ENCODE measurements around the gene AUTS2. TPM values are rescaled to one million over a fixed set of nuclear protein-coding genes. Genes with fewer than 3 reads are reported as not detected.
"Not testable (repeated sequence)": the region's sequence is repeated elsewhere in the genome, so short reads cannot be mapped to it uniquely, and the experiment has no call there.

The AUTS2 gene
- polyA plus RNA-seq, 5 donors: 85.0 to 114 (median 97.6) TPM

DNA sequence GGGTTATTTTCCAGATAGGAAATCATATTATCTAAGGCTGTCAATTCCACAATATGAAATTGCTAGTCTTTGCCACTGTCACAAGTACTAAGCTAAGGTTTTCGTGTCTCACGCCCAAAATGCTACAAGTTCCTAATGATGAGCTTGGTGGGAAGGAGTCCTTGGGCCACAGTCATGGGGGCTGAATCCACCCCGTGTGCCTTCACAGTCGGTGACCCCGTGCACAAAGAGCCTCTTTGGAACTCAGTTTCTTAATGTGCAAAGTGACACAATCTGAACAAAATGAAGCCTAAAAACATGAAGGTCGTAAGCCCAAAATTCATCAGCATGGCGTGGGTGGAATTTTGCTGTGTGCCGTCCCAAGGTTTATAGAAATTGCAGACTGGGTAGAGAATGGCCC is 1196.7 kb downstream of the AUTS2 start:
- DNase-seq: no peak

DNA sequence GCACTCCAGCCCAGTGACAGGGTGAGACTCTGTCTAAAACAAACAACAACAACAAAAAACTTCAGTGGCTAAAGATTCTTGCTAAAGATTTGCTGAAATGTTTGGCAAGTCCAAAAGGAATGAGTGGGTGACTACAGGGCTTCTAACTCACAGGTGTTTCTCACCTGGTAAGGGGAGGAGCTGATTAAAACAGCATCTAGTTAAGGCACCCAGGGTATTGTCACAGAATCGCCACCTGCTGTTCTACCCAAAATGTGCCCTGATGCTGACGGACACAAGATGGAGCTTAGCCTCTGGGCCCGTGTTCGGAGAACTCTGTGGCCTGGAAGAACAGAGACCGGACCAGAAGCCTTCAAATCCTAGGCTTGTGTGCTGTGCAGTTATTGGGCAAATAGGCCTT is 1197.7 kb downstream of the AUTS2 start:
- DNase-seq: no peak

DNA sequence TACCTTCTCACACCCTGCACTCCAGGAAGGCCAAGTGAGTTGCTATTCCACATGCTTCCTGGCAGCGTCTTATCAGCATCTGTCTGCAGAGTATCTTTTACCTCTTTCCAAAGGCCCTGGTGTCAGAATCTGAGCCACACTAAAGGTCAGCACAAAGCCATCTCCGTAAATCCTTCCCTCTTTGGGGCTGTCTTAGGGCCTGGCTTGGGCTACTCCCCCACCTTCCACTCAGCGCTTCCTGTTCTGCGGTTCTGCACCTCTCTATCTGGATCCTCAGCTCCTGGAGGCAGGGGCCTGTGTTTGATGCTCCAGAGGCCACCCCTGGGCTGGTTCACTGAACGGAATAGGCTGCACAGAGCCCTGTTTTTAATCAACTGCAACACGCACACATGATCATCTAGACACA is 1198.8 kb downstream of the AUTS2 start:
- DNase-seq: no peak

DNA sequence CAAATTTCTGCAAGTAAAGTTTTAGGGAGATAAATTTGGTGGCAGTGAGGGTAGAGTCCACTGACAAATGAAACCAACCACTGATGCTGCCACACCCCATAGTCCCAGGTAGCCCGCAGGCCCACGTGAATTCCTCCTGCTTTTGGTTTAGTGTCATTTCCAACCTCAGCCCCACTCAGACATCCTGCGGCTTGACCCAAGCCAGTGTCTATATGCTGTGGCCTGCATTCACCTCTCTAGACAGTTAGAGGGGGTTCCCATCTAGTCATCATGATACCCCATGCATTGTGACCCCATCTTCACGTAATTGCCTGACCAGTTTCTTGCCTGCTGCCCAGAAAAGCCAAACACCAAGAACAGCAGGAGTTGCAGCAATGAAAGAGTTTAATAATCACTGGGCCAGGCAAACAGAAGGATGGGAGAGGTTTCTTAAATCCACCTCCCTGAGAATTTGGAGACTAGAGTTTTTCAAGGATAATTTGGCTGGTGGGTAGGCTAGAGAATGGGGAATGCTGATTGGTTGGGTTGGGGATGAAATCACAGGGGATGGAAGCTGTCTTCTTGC is 1201.6 kb downstream of the AUTS2 start:
- no peak for DNase-seq

DNA sequence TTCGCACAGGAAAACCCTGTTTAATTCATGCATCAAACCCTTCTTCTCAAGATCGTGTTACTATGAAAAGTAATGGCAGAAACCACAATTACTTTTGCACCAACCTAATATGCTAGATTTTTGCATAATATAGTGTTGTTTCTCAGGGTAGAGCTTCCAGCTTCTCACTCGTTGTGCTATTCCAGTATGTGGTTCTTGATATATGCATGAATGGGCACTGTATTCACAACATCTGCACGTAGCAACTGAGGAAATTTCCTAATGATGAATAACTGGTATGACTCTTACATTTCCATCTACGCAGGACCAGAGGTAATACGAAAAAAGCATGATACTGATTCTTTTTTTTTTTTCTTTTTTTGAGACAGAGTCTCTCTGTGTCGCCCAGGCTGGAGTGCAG is 1207.1 kb downstream of the AUTS2 start:
- no peak for DNase-seq

DNA sequence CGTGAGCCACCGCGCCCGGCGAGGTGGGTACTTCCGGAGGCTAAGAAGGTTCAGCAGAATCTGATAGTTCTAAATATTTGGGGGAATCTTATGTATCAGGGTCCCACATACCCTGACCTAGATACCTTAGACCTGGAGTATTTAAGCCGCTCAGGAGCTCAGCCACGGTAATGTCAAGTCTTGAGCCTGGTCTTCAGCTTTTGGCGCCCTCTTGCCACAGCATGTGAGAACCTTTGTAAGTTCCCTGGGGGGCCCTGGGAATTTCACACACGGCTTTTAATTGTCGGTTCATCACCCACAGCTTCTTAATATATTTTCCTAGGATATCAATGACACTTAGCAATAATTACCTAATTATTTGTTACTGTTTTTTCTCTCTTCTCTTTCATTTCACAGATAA is 1209.4 kb downstream of the AUTS2 start:
- no peak for DNase-seq

DNA sequence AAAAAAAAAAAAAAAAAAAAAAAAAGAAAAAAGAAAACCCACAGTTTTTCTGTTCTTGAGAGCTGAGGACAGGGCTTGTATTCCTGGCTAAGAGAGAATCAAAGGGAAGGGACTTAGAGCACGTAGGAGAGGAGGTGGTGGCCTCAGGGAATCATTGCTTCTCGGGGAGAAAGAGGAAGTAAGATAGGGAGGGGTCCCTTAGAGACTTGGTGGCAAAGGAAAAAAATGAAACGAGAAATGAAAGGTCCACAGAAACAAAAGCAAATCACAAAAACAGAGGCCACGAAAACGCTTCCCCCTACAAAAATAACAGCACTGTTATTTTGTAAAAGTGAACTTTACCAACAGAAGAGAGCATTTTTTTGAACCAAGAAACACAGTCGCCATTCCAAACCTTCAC is 1210.6 kb downstream of the AUTS2 start:
- no peak for DNase-seq

DNA sequence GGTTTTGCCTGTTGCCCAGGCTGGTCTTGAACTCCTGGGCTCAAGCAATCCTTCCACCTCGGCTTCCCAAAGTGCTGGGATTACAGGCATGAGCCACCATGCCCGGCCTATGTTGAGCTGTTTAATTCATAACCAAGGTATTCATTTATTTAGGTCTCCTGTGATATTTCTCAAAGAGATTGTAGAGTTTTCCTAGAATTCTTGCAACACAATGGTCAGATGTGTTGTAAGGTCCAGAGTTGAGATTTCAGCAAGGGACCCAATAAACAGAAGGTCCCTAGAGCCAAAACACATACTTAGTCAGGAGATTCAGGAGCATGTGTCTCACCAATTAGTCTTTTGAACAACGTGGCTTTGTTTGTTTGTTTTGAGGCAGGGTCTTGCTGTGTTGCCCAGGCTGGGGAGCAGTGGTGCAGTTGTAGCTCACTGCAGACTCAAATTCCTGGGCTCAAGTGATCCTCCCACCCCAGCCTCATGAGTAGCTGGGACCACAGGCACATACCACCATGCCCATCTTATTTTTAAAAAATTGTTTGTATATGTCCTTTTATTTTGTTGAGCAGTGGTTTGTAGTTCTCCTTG is 1212.4 kb downstream of the AUTS2 start:
- DNase-seq: no peak

DNA sequence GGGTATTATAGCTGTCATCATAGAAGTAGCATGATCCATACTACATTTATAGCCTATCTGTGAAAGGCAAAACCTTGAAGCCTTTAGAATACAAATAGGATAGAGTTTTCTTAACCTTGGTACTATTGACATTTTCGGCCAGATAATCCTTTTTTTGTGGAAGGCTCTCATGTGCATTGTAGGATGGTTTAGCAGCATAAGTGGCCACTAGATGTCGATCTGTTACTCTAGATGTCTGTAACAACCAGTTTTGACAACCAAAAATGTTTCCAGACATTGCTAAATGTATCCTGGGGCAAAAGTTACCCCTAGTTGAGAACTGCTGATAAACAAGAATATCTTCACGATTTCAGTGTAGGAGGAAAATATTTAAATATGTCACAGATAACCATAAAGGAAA is 1214.2 kb downstream of the AUTS2 start:
- no peak for DNase-seq

DNA sequence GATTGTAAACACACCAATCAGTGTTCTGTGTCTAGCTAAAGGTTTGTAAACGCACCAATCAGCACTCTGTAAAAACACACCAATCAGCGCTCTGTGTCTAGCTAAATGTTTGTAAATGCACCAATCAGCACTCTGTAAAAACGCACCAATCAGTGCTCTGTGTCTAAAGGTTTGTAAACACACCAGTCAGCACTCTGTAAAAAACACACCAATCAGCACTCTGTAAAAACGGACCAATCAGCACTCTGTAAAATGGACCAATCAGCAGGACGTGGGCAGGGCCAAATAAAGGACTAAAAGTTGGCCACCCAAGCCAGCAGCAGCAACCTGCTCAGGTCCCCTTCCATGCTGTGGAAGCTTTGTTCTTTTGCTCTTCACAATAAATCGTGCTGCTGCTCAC is 1224.2 kb downstream of the AUTS2 start:
- not testable (repeated sequence) for DNase-seq

DNA sequence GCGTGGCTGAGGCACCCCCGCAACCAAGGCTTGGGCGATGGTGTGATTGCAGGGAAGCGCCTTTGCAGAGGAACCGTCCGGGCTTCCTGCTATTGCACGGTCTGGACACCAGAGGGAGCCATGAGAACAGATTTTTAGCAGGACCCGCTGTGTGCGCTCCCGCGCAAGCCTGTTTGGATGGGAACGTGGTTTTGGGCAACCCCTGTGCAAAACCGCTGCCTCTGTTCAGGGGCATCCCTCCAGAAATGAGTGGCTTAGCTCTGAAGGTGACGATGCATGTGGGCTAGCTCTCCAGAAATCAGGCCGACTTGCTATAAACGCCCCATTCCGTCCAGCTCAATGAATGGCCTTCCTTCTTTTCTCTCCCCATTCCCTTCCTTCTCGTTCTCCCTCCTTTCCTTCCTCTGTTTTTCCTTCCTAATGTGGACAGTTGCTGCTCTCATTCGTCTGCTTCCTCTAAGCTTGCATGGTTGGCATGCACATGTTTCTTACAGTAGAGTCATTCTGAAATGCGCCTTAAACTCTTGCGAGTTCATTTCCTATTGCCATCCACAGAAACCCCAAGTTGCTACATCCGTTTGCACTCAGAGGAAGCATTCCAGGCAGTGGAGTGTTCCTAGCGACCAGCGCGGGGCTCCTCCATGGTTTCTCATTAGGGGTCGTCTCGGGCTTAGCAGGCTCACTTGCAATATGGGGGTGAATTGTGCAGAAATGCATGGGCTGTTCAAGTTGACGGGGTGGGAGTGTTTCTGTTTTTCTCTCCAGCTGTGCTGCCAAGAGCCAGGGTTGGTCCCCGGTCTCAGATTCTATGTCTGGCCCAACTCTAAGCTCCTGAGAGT is 1231.2 kb downstream of the AUTS2 start:
- peak; percentile 40 to 56 for DNase-seq

DNA sequence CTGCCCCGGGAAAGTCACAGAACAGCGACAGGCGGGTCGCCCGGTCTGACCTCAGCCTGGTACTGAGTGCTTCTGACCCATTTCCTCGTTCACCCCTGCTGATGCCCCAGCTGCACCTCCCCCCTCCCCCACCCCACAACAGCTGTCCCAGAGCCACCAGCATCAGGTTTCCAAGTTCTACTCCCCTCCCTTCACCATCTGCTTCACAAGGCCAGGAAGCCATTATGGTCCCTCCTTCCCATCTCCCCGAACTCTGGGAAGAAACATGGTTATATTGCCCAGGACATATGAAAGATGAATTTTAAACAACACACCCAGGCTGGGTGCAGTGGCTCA is 1231.8 kb downstream of the AUTS2 start:
- DNase-seq: no peak

DNA sequence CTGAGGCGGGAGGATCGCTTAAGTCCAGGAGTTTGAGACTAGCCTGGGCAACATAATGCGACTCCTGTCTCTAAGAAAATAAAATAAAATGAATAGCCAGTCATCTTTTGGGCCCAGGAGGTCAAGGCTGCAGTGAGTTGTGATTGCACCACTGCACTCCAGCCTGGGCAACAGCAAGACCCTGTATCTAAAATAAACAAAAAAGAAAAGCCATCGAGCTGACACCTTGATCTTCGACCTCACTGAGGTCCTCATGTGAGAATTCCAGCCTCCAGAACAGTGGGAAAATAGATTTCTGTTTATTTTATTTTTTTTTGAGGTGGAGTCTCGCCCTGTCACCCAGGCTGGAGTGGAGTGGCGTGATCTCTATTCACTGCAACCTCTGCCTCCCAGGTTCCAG is 1232.2 kb downstream of the AUTS2 start:
- DNase-seq: no peak

DNA sequence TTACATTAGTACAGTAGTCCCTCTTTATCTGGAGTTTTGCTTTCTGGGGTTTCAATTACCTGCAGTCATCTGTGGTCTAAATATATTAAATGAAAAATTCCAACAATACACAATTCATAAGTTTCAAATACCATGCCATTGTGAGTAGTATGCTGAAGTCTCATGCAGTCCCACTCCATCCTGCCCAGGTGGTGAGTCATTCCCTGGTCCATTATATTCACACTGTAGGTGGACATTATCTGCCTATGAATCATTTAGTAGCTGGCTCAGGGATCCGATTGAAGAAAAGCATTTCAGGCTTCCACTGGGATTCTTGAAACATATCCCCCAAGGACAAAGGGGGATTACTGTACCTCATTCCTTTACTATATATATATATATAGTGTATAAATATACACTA is 1235.5 kb downstream of the AUTS2 start:
- no peak for DNase-seq

DNA sequence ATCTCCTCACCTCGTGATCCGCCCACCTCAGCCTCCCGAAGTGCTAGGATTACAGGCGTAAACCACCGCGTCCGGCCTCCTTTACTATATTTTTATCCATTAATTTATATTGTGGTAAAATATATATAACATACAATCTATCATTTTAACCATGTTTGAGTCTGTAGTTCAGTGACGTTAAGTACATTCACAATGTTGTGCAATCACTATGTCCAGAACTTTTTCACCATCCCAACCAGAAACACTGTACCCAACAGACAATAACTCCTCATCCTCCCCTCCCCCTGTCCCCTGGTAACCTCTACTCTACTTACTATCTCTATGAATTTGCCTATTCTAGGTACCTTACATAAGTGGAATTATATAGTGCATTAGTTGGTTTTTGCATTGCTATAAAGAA is 1236.1 kb downstream of the AUTS2 start:
- no peak for DNase-seq

DNA sequence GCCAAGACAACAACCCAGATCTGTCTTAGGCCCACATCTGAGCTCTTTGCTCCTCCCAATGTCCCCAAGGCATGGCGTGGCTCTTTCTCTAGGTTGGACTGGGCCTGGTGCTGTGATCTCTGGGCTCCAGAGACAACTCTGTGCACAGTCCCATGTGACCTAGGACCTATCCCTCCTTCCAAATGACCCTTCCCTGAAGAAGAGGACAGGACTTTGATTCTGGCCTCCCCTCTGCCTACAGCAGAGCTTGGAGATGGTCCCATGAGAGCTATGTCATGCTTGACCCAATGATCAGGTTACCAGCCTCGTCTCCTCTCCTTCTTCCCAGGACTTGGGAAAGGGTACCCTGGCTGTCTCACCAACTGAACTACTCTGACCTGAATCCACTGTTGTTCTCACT is 1237.4 kb downstream of the AUTS2 start:
- DNase-seq: no peak

DNA sequence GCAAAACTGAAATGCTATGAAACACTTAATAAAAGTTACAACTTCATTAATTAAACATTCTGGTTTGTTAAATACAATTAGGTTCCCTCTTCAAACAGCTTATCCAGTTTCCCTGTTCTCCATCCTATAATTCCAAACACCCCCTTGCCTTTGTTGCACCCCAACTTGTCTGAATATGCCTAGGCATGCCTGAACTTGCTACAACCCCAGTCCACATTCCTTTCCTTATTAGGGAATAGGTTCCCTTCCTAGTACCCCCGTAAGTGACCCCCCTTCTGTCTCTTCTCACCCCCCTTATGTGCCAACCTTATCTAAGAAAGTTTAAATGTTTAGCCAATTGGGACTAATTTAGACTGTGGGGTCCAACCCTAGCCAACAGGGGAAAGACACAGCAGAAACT is 1238.0 kb downstream of the AUTS2 start:
- DNase-seq: no peak

DNA sequence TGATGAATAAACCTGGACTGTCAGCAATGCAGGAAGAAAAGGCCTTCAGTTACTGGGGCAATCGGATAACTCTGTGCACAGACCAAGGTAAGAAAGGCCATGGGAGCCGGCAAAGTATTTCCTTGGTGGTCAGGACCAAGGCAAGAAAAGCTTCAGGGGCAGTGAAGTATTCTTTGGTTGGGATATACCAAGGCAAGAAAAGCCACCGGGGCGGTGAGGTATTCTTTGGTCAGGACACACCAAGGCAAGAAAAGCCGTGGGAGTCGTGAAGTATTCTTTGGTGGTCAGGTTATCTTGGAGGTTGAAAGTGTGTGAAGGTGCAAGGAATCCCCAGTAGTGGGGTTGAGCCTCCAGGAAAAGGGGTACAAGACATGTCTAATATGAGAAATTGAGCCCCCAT is 1238.7 kb downstream of the AUTS2 start:
- DNase-seq: no peak

DNA sequence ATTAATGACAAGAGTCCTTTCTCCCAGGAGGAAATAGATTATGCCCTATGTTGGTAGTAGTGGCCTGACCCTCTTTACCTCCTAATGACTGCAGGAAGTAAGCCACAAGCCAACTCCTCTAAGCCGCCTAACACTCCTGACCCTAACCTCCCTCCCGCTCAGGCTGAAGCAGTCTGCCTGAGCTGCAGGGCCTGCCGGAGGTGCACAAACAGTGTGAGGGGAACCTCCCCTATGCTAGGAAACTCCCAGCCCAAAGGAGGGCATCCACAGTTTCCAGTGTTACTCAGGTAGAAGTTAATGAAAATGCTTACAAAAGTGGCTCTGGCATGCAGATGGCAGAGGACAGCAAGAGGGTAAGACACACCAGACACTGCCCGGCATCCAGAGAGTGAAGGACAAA is 1239.3 kb downstream of the AUTS2 start:
- DNase-seq: no peak

DNA sequence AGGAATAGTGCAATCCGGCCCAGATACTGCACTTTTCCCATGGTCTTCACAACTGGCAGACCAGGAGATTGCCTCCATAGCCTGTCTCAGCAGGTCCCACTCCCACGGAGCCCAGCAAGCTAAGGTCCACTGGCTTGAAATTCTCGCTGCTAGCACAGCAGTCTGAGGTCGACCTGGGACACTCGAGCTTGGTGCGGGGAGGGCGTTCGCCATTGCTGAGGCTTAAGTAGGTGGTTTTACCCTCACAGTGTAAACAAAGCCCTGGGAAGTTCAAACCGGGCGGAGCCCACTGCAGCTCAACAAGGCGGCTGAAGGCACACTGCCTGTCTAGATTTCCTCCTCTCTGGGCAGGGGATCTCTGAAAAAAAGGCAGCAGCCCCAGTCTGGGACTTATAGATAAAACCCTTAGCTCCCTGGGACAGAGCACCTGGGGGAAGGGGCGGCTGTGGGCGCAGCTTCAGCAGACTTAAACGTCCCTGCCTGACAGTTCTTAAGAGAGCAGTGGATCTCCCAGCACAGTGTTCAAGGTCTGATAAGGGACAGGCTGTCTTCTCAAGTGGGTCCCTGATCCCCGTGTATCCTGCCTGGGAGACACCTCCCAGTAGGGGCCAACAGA is 1240.1 kb downstream of the AUTS2 start:
- DNase-seq: no peak
